ENCODE results near the gene ENO4.

ENO4 gene

GRCh38 chr10:116918583-116918982, 69.3 kb downstream of the ENO4 start:
- no peak for DNase-seq (ENCODE audit: low read depth, low spot score)
- H3K9me3 ChIP-seq (ENCODE audit: low read depth, low read length): no peaks in the 10 kb centered on the region
- no peak overlapping the region for H3K27ac ChIP-seq
- H3K4me3 ChIP-seq: no peak overlapping the region
- no peaks in the 10 kb centered on the region; the same call in 1 of the 2 replicates for H3K36me3 ChIP-seq (ENCODE audit: insufficient read depth, low read length)
- no peak overlapping the region for H3K9ac ChIP-seq (ENCODE audit: insufficient read length)
- TF ChIP-seq EZH2 (IDR thresholded peaks at IDR 0.05) (no peak), POLR2AphosphoS5 (IDR thresholded peaks at IDR 0.05; ENCODE audit: borderline replicate concordance, low read depth, low read length) (no peak), FOXP2 (optimal IDR thresholded peaks at IDR 0.05; ENCODE audit: control extremely low read depth, extremely low read length, insufficient read depth) (no peak)

- Histone ChIP-seq H3K4me3 (no peak overlapping the region), H3K9me3 (ENCODE audit: low read depth, low read length) (no peaks in the 10 kb centered on the region), H3K27ac (no peak overlapping the region), H3K9ac (ENCODE audit: insufficient read length) (no peak overlapping the region), H3K36me3 (ENCODE audit: insufficient read depth, low read length) (no peaks in the 10 kb centered on the region; the same call in 1 of the 2 replicates)
- DNase-seq (ENCODE audit: low read depth, low spot score): no peak
- TF ChIP-seq POLR2AphosphoS5 (IDR thresholded peaks at IDR 0.05; ENCODE audit: borderline replicate concordance, low read depth, low read length) (no peak), EZH2 (IDR thresholded peaks at IDR 0.05) (no peak), FOXP2 (optimal IDR thresholded peaks at IDR 0.05; ENCODE audit: control extremely low read depth, extremely low read length, insufficient read depth) (no peak)
Observed at GRCh38 chr10:116919164-116919563, 69.9 kb downstream of the ENO4 start.

DNA sequence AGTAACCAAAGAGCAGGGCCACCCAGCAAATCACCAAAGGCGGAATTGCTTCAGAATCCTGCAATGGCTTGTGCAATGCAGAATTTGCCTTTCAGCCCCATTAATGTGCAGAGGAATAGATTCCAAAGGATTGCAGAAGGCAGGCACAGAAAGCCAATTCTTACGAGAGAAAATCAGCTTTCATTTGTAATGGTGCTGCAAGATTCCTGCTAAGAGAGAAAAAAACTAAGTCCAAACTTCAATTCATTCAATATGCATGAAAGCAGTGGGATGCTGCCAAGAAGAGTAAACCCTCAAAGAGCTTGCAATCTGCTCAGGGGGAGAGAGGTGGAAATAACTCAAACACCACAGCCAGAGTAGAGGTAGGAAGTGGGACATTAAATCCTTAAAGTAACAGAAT, 70.4 kb downstream of the ENO4 start:
- Histone ChIP-seq H3K36me3 (ENCODE audit: insufficient read depth, low read length) (no peaks in the 10 kb centered on the region; the same call in 1 of the 2 replicates), H3K9me3 (ENCODE audit: low read depth, low read length) (no peaks in the 10 kb centered on the region), H3K9ac (ENCODE audit: insufficient read length) (no peak overlapping the region), H3K4me3 (no peak overlapping the region), H3K27ac (no peak overlapping the region)
- no peak for DNase-seq (ENCODE audit: low read depth, low spot score)
- TF ChIP-seq POLR2AphosphoS5 (IDR thresholded peaks at IDR 0.05; ENCODE audit: borderline replicate concordance, low read depth, low read length) (no peak), EZH2 (IDR thresholded peaks at IDR 0.05) (no peak), FOXP2 (optimal IDR thresholded peaks at IDR 0.05; ENCODE audit: control extremely low read depth, extremely low read length, insufficient read depth) (no peak)

- Histone ChIP-seq H3K9ac (ENCODE audit: insufficient read length) (no peak overlapping the region), H3K27ac (no peak overlapping the region), H3K9me3 (ENCODE audit: low read depth, low read length) (no peaks in the 10 kb centered on the region), H3K36me3 (ENCODE audit: insufficient read depth, low read length) (peaks cover 4% of the 10 kb centered on the region; the same call in 1 of the 2 replicates), H3K4me3 (no peak overlapping the region)
- no peak for DNase-seq (ENCODE audit: low read depth, low spot score)
- TF ChIP-seq EZH2 (IDR thresholded peaks at IDR 0.05) (no peak), POLR2AphosphoS5 (IDR thresholded peaks at IDR 0.05; ENCODE audit: borderline replicate concordance, low read depth, low read length) (no peak), FOXP2 (optimal IDR thresholded peaks at IDR 0.05; ENCODE audit: control extremely low read depth, extremely low read length, insufficient read depth) (no peak)
Observed at GRCh38 chr10:116925056-116925455, 75.8 kb downstream of the ENO4 start.

DNA sequence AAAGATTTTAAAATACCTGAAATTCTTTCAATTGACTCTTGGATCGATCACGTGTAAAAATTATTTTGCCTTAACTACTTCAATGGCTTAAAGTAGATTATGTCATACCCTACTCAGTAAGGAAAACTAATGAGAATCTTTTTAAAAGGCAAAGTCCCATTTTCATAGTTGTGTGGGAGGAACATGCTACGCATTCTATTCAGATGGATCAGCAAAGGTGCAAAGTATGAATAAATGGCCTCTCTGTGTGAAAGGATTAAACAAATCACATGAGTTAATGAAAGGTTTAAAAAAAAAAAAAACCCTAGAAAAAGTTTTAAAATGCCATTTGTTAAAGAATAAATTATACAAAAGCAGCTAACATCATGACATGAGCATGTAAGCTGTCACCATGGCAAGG, 77.1 kb downstream of the ENO4 start:
- H3K9ac ChIP-seq (ENCODE audit: insufficient read length): no peak overlapping the region
- no peak for DNase-seq (ENCODE audit: low read depth, low spot score)
- no peak for TF ChIP-seq POLR2AphosphoS5 (IDR thresholded peaks at IDR 0.05; ENCODE audit: borderline replicate concordance, low read depth, low read length)
- TF ChIP-seq FOXP2 (optimal IDR thresholded peaks at IDR 0.05; ENCODE audit: control extremely low read depth, extremely low read length, insufficient read depth): no peak
- no peak for TF ChIP-seq EZH2 (IDR thresholded peaks at IDR 0.05)
- no peak overlapping the region for H3K4me3 ChIP-seq
- H3K27ac ChIP-seq: no peak overlapping the region
- peaks cover 4% of the 10 kb centered on the region; the same call in 1 of the 2 replicates for H3K36me3 ChIP-seq (ENCODE audit: insufficient read depth, low read length)
- H3K9me3 ChIP-seq (ENCODE audit: low read depth, low read length): no peaks in the 10 kb centered on the region

- no peak for DNase-seq (ENCODE audit: low read depth, low spot score)
- Histone ChIP-seq H3K9ac (ENCODE audit: insufficient read length) (no peak overlapping the region), H3K9me3 (ENCODE audit: low read depth, low read length) (no peaks in the 10 kb centered on the region), H3K27ac (no peak overlapping the region), H3K36me3 (ENCODE audit: insufficient read depth, low read length) (peaks cover 4% of the 10 kb centered on the region; the same call in 1 of the 2 replicates), H3K4me3 (no peak overlapping the region)
- TF ChIP-seq FOXP2 (optimal IDR thresholded peaks at IDR 0.05; ENCODE audit: control extremely low read depth, extremely low read length, insufficient read depth) (no peak), EZH2 (IDR thresholded peaks at IDR 0.05) (no peak), POLR2AphosphoS5 (IDR thresholded peaks at IDR 0.05; ENCODE audit: borderline replicate concordance, low read depth, low read length) (no peak)
Observed at GRCh38 chr10:116931806-116932205, 82.5 kb downstream of the ENO4 start.

Data from SK-N-MC (cell line).